HFF-Myc (cell line): ENCODE results near the gene UBR7.
"Not testable (repeated sequence)": the region's sequence is repeated elsewhere in the genome, so short reads cannot be mapped to it uniquely, and the experiment has no call there.

ENCODE experiments used
- DNase-seq: peaks from one replicate; pipeline ENCODE4 v3.0.0-alpha.2; 2011; ENCODE audit warnings: low read depth; ENCODE audit errors: extremely low read depth
- H3K4me3 ChIP-seq: replicated peaks from 2 replicates; pipeline ENCODE4 v1.5.1; 2011; ENCODE audit warnings: low read depth, mild to moderate bottlenecking, control low read depth, low read length
- CTCF ChIP-seq: IDR thresholded peaks from 2 replicates; pipeline ENCODE4 v1.5.1; 2012; ENCODE audit warnings: mild to moderate bottlenecking, low read depth, low read length, control low read depth; ENCODE audit errors: missing control alignments

Gene UBR7

DNA sequence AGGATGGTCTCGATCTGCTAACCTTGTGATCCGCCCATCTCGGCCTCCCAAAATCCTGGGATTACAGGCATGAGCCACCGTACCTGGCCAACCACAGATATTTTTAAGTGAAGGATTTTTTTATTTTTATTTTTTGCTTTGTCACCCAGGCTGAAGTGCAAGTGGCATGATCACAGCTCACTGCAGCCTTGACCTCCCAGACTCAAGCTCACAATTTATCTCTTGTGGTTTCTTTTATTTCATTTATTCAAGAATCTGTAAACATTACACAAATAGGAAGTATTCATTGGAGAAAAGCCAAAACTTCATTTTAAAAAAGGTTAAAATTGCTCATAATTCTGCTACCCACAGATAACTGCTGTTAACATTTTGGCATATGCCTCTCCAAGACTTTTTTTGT is 35.7 kb upstream of the UBR7 start:
- no peak for DNase-seq
- H3K4me3 ChIP-seq: no peak overlapping the region
- TF ChIP-seq CTCF: no peak

DNA sequence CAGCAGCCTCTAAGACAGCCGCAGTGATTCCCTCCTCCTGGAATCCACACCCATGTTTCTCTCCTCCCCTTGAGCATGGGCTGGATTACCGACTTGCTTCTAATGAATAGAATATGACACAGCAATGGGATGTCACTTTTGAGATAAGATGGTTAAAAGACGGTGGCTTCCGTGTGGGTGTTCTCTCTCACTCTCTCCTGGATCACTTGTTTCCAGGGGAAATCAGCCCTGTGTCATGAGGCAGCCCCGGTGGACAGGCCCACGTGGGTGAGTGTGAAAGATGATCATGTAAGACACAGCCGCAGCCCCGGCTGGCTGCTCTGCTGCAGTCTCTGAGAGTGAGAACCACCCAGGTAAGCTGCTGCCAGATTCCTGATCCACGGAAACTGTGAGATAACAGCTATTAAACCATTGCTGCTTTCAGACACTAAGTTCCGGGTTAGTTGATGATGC is 33.1 kb upstream of the UBR7 start:
- no peak for TF ChIP-seq CTCF
- no peak for DNase-seq
- no peak overlapping the region for H3K4me3 ChIP-seq

- not testable (repeated sequence) for H3K4me3 ChIP-seq, DNase-seq
Observed at GRCh38 chr14:93174731-93175130, 32.3 kb upstream of the UBR7 start.

DNA sequence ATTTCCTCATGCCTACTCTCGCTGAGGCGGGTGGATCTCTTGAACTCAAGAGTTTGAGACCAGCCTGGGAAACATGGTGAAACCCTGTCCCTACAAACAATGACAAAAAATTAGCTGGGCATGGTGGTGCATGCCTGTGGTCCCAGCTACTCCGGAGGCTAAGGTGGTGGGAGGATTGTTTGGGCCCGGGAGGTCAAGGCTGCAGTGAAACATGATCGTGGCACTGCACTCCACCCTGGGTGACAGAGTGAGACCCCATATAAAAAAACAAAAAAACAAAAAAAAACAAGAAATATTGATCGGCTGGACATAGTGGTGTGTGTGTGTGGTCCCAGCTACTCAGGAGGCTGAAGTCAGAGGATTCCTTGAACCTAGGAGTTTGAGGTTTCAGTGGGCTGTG is 31.6 kb upstream of the UBR7 start:
- no peak for DNase-seq
- no peak for TF ChIP-seq CTCF
- no peak overlapping the region for H3K4me3 ChIP-seq

- no peak for TF ChIP-seq CTCF
- no peak for DNase-seq
- H3K4me3 ChIP-seq: peak overlapping the region; percentile 88
Observed at GRCh38 chr14:93183596-93184317, 23.3 kb upstream of the UBR7 start.

DNA sequence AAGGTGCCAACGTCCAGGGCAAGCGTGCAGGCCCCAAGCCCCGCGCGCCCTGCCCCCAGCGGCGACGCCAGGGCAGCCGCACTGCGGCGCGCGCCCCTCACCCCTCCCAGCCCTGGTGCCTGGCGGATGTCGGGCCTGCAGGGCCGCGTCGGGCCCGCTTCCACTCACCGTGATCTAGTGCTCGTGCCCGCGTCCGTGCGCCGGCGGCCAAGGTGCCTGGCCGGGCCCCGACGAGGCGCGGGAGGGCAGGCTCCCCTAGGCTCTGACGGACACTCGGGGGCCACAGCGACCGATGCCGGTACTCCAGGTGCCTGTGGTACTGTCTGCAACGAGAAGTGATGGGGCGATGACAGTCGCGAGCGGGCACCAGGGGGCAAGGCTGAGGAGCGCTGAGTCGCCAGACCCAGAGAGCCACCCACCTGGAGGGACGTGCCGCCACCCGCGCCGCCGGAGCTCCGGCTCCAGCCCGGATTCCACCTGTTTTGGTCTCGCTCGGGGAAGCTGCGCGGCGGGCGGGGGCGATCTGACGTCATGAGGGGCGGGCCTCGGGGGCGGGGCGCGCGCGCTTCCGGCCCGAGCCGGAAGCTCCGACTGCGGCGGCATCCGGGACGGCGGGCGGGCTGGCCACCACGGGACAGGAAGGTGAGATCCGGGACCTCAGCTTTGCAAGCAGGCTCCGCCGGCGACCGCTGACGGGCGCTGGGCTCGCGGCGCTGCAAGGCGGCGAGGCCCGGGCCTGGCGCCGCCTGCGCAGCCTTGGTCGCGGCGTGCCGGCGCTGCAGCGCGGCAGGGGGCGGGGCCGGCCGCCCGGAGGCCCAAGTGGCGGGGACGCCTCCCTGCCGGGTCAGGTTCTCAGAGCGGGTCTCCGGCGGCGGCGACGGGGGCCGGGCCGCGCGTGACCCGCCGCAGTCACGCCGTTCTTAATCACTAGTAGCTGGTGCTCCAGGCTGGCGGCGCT is 22.4 kb upstream of the UBR7 start, which contains the start of the genes LYSET and MOAP1:
Gene LYSET, plus strand, starts transcription at position 927 of the 958 bp plus-strand sequence. CDS start 89 bp downstream, outside the sequence.
Gene MOAP1, minus strand, starts transcription at position 507 of the 958 bp plus-strand sequence. CDS start 655 bp downstream, outside the sequence.
- no peak for TF ChIP-seq CTCF
- peak; percentile 19 for DNase-seq
- peak within 1 kb of the TSS; percentile 88 for H3K4me3 ChIP-seq

GRCh38 chr14:93185349-93185720 is 21.7 kb upstream of the UBR7 start:
- DNase-seq: no peak
- H3K4me3 ChIP-seq: peak overlapping the region; percentile 88
- TF ChIP-seq CTCF: no peak
